HG02623 (cell line): ENCODE measurements around the gene AADACL4.
"Not testable (repeated sequence)": the region's sequence is repeated elsewhere in the genome, so short reads cannot be mapped to it uniquely, and the experiment has no call there.

ENCODE experiments used
- ATAC-seq: cut with Tn5 transposase; IDR thresholded peaks from one replicate; pipeline ENCODE4 v1.9.1; 2021; ENCODE audit warnings: moderate library complexity; ENCODE audit not compliant: unreplicated experiment

AADACL4 gene

DNA sequence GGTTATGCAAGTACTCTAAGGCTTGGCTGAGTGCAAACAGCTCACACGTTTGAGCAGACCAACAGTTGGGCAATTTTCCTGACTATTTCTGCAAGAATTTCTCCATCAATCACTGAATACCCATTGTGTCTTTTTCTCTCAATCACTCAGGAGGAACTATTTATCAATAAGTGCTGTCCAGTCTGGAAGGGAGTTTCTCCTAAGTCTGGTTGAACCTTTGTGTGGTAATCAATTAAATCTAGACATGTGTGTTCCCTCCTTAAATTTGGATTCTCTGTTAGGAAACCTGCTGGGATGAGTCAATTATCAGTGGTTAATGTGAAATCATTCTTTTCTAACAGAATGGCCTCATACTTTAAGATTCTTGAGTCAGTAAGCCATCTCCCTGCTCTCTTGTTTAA is 65.2 kb downstream of the AADACL4 start:
- ATAC-seq: no peak

DNA sequence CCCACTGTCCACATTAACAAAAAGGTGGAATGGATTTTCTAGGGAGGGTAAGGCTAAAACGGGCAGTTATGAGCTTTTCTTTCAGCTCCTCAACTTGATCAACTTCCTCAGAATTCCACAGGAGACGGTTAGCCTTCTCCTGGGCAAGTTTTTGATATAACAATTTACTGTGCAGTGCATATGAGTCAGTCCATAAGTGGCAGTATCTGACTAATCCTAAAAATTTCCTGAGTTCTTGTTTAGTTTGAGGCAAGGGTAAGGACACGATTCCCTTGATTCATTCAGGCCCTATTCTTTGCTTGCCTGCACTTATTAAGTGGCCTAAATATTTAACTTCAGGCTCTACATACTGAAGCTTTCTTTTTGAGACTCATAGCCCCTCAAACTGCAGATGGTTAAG is 65.8 kb downstream of the AADACL4 start:
- ATAC-seq: no peak

DNA sequence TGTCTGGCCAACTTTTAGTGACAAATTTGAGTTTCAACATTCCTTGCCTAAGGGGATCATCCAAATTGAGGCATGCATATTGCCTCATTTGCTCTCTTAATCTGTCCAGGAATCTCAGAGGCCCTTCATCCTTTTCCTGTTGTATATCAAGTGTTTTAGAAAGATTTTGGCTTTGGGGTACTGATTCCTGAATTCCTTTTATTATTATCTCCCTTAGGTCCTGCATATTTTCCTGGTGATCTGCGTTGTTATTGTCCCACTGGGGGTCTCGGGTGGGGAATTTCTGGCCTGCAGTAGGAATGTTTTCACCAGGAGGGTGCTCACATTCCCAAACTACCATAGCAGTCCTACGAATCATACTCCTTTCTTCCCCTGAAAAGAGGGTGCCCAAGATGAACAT is 67.7 kb downstream of the AADACL4 start:
- no peak for ATAC-seq

DNA sequence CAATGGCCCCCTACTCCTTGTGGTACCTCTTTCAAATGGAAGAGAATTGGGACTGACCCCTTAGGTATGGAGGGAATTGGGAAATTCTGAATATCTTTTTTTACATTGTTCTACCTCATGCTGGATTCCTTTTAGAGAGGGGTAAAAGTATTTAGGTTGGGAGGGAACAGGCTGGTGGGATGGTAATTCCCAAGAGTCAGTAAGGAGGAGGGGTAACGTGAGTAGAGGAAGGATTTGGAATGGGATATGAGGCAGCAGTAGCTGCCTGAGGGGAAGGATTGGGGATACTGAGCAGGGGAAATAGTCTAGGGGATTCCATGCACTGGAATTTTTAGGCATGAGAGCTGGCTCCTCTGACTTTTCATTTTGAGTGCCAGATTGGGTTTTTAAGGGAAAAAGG is 68.2 kb downstream of the AADACL4 start:
- ATAC-seq: no peak

DNA sequence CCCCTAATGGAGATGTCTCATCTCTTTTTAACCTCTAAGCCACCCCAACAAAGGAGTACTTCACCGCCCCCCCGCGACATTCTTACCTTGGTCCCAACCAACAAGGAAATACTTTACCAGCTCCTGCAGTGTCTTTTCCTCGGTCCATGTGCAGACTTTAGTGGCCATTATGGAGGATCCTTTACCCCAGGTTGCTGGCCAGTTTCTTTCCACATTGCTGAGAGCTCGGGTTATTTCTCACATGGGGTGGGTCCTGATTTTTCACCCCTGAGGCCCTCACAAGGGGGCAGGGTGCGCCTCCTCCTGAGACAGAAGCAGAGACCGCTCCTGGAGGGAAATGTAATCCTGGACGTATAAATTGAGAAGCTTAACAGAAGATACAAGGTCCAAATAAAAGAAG is 69.0 kb downstream of the AADACL4 start:
- no peak for ATAC-seq

DNA sequence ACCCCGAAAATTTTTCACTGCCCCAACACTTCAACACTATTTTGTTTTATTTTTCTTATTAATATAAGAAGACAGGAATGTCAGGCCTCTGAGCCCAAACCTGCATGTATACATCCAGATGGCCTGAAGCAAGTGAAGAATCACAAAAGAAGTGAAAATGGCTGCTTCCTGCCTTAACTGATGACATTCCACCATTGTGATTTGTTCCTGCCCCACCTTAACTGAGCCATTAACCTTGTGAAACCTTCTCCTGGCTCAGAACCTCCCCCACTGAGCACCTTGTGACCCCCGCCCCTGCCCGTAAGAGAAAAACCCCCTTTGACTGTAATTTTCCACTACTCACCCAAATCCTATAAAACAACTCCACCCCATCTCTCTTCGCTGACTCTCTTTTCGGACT is 69.8 kb downstream of the AADACL4 start:
- not testable (repeated sequence) for ATAC-seq

DNA sequence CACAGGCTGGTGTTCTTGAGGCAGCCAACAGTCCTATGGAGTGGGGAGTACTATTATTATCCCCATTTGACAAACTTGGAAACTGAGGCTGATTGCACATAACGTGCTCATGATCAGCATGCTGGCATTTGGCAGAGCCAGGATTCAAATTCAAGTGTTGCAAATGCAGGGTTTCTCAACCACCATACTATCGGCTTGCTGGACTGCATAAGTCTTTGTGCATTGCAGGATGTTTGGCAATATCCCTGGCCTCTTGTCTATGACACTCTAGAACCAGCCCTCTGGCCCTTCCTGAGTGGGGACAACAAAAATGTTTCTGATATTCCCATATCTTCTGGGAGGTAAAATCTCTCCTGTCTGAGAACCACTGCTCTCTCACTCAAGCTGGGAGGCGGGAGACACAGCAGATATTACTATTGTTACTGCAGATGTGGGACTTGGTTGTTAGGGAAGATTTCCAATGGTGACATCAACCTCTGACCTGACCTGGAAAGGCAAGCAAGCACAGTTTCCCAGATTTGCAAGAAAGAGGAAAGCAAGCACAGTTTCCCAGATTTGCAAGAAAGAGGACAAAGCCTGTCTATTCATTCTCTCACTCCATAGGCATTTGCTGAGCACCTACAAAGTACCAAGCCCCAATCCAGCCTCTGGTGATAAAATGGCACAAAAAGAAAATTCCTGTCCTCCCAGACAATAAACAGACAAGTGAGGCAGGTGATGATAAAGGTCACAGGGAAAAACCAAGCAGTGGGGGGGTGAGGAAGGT is 71.0 kb downstream of the AADACL4 start:
- ATAC-seq: no peak

DNA sequence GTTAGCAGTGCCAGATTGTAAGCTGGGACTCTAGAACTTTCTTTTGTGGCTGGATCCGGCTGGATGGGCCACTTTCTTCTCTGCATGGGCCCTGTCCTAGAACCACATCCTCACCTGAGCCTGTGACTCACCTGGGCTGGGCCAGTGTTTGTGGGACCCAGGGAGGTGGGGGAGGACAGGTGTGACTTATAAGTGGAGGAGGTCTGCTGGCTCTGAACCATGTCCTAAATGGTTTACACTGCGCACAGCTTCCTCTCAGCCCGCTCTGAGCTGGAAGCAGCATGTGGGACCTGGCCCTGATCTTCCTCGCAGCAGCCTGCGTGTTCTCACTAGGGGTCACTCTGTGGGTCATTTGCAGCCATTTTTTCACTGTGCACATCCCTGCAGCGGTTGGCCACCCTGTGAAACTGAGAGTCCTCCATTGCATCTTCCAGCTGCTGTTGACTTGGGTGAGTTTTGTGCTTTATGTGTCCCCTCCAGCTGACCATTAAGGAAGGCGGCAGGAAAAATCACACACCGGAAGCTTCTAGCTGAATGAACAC is 72.1 kb downstream of the AADACL4 start, which contains the start of gene AADACL3:
Gene AADACL3, plus strand, starts transcription at position 215 of the 542 bp plus-strand sequence. Its CDS starts 67 bp downstream, at position 282.
- ATAC-seq: no peak
